Activated T-helper 1 cell treated with anti-CD3 and anti-CD28 coated beads, Interleukin-2, amount 50 U/mL, for 16 hours (primary cell): Measurements from ENCODE around the gene SDR9C7.
"Not testable (repeated sequence)": the region's sequence is repeated elsewhere in the genome, so short reads cannot be mapped to it uniquely, and the experiment has no call there.

Experiments
- DNase-seq, 2 donors: peaks; one replicate each; pipeline ENCODE4 v3.0.0-alpha.2; 2020; ENCODE audit warnings: low read depth in 1 of 2, low spot score in 1 of 2

Gene SDR9C7

DNA sequence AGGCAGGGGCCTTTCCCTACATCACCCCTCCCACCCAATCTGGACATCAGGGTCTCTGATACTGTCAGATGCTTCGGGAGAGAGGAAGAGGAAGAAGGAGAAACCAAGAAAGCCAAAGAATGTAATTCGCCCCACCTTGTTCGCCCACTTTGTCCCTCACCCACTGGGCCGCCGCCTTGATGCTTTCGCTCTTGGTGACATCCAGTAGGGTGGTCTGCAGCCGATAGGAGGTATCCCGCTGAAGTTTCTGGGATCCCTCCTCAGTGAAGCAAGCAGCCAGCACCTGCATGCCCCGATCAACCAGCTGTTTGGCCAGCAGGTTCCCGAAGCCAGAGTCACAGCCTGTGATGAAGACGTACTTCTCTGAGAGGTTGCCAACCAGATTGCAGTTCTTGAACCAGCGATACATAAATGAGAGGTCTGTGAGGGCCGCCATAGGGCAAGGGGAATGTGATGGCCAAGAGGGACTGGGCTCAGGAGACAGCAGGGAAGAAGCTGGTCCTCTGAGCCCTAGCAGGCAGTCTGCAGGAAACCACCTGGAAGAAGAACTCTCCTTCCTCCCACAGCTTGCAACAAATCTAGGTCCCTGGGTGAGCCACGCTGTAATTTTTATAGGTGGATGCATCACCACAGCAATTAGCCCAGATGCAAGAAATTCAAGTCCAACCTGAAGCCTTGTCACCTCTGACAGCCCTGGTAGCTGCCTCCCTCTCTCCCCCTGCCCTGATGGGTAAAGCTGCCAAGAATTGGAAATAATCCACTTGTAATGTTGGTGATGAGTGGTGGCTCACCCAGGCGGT, at the start of gene SDR9C7:
Gene SDR9C7, minus strand, starts transcription at position 583 of the 800 bp plus-strand sequence. Its CDS starts 147 bp downstream, at position 436.
- no peak for DNase-seq

DNA sequence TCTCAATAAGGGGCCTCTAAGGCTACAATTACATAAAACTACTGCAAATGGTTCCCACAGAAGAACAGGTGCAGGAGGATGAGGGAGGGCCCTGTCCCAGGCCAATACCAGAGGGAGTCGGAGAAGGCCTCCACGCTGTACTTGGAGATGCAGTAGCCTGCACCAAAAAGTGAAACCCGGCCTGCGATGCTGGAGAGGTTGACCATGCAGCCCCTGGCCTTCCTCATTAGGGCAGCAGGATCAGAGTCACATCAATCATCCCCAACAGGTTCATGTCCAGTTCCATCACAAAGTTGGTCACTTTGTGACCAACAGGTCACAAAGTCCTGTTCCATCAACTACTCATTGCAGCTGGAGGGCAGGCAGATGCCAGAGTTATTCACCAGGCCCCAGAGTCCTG, 49.2 kb upstream of the SDR9C7 start:
- no peak for DNase-seq

DNA sequence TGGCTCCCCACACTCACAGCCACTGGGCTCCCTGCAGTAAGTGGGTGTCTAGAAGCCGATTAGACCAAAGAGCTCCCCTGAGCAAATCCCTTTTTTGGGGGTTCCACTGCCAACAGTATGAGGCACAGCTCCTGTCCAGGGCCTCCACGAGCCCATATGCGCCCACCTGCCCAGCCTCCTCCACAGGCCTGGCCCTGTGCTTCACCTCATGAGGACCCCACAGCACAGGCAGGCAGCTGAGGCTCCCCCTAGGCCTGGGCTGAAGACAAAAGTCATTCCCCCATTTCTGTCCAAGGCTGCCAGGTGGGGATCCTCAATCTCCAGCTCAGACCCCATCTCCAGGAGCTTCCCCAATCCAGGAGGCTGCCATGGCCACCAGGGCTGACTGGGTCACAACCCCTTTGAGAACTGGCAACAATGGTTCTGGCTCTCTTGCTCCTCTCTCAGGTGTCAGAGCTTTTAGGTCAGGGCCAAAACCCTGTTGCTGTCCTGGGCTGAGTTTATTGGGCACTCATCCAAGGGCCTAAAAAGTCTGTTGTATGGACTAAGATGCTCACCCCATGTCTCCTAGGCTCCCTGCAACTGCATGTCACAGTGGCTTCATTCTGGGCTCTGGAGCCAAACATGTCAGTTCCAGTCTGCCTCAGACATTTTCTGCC, 48.5 kb upstream of the SDR9C7 start:
- not testable (repeated sequence) for DNase-seq

DNA sequence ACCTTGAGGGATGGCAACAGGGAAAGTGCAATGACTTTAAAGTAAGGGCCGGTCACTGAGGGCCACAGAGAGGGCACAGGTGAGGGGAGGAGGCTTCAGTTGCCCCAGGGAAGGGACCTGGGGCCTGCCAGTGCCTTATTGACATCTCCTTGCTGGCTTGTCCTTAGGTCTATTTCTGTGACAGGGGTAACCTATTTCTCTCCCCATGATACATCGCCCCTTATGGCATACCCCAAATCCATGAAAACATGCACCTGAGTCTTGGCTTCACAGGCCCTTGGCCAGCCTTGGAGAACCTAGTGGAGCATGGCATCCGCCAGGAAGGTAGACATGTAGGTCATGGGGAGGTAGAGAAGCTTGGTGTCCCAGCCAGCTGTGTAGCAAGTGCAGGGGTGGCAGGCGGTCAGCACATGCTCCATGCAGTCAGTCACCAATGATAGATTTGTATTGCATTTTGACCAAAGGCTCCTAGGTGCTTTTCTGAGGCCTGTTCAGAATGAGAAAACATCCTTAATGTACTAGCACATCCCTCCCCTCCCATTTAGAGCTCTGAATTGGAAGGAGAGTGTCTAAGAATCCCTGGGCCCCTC, 46.8 kb upstream of the SDR9C7 start:
- DNase-seq = no peak

DNA sequence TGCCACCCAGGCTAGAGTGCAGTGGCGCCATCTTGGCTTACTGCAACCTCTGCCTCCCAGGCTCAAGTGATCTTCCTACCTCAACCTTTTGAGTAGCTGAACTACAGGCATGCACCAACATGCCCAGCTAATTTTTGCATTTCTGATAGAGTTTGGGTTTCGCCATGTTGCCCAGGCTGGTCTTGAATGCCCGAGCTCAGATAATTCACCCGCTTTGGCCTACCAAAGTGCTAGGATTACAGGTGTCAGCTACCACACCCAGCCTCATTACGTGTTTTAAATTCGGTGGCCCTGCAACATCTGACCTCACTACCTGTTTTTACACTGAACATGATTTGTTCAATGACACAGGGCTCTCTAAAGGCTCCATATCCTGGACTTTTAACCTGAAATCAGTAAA, 46.1 kb upstream of the SDR9C7 start:
- no peak for DNase-seq

DNA sequence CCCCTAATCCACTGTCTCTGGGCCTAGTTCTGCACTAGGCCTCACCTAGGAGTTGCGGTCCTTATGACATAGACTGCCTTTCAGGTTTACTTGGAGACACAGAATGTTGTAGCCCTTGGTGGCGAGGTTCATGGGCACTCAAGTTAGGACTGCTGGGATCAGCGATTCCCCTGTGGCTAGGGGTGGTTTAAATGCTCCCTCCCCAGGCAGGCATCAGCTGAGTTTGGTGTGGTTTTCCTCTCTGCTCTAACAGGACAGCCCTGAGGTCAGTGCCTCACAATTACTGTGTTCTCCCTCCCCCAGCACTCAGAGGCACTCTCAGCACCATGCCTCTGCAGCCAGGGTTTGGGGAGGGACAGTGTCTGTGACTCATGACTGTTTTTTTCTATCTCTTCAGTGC, 45.4 kb upstream of the SDR9C7 start:
- no peak for DNase-seq

DNA sequence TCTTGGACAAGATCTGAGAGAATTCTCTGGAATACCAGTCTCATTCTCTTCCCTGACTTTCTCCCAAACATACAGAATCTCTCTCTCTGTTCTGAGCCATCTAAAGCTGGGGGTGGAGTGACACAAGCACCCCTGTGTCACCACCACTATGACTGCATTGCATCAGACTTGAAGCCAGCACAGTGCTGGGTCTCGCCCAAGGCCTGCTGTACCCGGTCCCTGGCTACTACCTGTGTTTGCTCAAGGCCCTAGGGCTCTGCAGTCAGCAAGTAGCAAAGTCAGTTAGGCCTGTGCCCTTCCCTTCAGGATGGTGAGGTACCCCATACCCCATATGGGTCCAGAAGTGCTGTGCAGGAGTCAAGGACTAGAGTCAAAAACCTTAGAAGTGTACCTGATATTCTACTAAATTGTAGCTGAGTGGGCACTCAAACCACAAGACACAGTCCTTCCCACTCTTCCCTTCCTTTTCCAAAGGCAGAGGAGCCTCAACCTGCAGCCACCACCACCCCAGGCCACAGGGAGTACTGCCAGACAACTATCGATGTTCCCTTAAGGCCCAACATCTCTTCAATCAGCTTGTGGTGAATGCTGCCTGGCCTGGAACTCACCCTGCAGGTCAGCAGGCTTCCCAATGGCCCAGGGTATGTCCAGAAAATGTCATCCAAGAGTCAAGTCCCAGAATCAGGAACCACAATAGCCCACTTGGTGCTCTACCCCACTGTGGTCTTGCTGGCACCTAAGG, 44.4 kb upstream of the SDR9C7 start:
- no peak for DNase-seq

DNA sequence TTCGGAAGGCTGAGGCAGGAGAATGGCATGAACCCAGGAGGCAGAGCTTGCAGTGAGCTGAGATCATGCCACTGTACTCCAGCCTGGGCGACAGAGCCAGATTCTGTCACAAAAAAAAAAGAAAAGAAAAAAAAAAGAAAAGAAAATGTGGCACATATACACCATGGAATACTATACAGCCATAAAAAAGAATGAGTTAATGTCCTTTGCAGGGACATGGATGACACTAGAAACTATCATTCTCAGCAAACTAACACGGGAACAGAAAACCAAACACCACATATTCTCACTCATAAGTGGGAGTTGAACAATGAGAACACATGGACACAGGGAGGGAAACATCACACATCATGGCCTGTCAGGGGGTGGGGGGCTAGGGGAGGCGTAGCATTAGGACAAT, 43.2 kb upstream of the SDR9C7 start:
- DNase-seq = not testable (repeated sequence)

DNA sequence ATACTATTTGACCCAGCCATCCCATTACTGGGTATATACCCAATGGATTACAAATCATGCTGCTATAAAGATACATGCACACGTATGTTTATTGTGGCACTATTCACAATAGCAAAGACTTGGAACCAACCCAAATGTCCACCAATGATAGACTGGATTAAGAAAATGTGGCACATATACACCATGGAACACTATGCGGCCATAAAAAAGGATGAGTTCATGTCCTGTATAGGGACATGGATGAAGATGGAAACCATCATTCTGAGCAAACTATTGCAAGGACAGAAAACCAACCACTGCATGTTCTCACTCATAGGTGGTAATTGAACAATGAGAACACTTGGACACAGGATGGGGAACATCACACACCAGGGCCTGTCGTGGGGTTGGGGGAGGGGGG, 40.0 kb upstream of the SDR9C7 start:
- DNase-seq = not testable (repeated sequence)

DNA sequence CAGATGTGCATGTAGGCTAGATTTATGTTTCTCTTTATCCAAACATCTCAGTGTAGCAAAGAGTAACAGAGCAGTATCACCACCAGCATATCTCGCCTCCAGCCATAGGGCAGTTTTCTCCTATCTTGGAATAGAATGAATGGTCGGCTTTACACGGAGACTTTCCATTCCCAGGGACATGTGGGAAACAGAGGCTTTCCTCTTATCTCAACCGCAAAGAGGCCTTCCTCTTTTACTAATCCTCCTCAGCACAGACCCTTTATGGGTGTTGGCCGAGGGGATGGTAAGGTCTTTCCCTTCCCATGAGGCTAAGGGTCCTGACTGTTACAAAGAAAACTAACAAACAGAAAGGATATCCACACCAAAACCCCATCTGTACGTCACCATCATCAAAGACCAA, 34.7 kb upstream of the SDR9C7 start:
- not testable (repeated sequence) for DNase-seq

DNA sequence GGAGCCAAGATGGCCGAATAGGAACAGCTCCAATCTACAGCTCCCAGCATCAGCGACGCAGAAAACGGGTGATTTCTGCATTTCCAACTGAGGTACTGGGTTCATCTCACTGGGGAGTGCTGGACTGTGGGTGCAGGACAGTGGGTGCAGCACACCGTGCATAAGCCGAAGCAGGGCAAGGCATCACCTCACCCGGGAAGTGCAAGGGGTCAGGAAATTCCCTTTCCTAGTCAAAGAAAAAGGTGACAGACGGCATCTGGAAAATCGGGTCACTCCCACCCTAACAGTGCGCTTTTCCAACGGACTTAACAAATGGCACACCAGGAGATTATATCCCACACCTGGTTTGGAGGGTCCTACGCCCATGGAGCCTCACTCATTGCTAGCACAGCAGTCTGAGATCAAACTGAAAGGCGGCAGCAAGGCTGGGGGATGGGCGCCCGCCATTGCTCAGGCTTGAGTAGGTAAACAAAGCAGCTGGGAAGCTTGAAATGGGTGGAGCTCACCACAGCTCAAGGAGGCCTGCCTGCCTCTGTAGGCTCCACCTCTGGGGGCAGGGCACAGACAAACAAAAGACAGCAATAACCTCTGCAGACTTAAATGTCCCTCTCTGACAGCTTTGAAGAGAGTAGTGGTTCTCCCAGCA, 31.9 kb upstream of the SDR9C7 start:
- not testable (repeated sequence) for DNase-seq

DNA sequence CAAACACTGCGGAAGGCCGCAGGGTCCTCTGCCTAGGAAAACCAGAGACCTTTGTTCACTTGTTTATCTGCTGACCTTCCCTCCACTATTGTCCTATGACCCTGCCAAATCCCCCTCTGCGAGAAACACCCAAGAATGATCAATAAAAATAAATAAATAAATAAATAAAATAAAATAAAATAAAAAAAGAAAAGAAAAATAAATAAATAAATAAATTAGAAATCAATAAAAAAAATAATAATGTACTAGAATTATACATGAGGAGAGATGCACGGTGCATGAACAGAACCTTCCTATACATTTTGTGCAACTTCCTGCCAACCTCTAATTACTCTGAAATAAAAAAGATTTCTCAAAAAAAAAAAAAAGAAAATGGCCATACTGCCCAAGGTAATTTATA, 30.9 kb upstream of the SDR9C7 start:
- not testable (repeated sequence) for DNase-seq

DNA sequence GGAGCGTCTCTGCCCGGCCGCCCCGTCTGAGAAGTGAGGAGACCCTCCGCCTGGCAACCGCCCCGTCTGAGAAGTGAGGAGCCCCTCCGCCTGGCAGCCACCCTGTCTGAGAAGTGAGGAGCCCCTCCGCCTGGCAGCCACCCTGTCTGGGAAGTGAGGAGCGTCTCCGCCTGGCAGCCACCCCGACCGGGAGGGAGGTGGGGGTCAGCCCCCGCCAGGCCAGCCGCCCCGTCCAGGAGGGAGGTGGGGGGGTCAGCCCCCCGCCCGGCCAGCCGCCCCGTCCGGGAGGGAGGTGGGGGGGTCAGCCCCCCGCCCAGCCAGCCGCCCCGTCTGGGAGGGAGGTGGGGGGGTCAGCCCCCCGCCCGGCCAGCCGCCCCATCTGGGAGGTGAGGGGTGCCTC, 29.3 kb upstream of the SDR9C7 start:
- DNase-seq = not testable (repeated sequence)

DNA sequence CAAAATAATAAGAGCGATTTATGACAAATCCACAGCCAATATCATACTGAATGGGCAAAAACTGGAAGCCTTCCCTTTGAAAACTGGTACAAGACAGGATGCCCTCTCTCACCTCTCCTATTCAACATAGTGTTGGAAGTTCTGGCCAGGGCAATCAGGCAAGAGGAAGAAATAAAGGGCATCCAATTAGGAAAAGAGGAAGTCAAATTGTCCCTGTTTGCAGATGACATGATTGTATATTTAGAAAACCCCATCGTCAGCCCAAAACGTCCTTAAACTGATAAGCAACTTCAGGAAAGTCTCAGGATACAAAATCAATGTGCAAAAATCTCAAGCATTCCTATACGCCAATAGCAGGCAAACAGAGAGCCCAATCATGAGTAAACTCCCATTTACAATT, 28.0 kb upstream of the SDR9C7 start:
- not testable (repeated sequence) for DNase-seq

DNA sequence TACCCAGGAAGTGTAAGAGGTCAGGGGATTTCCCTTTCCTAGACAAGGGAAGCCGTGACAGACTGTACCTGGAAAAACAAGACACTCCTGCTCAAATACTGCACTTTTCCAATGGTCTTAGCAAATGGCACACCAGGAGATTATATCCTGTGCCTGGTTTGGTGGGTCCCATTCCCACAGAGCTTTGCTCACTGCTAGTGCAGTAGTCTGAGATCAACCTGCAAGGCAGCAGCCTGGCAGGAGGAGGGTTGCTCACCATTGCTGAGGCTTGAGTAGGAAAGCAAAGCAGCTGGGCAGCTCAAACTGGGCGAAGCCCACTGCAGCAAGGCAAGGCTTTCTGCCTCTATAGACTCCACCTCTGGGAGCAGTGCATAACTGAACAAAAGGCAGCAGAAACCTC, 24.2 kb upstream of the SDR9C7 start:
- no peak for DNase-seq

DNA sequence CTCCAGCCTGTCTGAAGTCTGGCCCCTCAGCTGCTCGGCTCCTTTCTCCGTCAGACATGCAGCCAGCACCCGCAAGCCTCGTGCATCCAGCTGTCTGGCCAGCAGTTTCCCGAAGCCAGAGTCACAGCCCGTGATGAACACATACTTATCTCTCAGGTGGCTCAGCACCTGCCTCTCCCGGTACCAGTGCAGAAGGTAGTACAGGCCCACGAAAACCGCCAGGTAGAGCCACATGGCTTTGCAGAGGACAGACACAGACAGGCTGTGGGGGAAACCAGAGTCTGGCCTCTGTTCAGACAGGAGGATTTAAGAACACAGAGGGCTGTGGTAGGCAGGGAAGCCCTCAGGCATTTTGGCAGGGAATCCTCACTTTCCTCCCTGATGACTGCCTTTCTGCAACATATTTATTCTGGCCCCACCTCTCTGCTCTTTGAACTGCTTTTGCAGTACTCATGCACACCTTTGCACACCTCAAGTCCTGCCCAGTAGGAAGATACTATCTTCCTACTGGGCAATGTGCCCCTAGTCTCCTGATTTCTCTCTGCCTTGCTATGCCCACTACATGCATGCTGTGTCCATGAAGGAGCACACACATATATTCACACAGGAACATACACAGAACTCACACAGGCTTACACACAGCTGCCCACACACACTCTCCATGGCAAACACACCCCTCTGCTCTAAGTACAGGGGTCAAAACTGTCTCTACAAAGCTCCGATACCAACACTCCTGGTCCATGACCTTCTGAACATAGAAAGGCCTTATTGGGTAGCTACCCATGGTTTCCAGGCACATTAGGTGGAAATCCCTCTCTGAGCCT, 23.2 kb upstream of the SDR9C7 start, which contains the start of gene RDH16:
Gene RDH16, minus strand, starts transcription at position 380 of the 824 bp plus-strand sequence. Its CDS starts 146 bp downstream, at position 234.
- DNase-seq = no peak

DNA sequence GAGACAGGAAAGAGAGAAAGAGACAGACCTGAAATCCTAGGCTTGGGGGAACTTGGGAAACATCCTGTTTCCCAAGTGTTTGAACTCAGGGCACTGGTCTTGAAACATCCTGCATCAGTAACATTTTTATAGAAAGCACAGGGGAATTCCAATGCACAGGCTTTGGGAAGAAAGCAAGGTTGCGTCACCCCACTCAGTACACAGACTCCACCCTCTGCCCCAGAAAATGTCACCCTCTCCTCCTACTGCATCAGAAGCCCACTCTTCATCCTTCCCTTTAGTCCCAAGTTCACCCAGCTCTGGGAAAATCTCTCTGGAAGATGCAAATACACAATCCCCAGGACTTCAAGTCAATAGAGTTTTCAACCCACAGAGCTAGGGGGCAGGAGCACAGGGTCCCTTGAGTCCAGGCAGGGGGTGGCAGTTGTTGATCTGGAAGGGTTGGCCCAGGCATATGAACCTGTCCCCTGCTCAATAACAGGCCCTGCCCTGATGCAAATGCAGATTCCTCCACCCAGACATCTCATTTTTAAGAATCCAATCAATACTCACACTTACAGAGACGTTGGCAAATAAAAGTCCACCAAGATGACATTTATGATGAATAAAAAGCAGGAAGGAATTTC, 21.5 kb upstream of the SDR9C7 start:
- DNase-seq = no peak

DNA sequence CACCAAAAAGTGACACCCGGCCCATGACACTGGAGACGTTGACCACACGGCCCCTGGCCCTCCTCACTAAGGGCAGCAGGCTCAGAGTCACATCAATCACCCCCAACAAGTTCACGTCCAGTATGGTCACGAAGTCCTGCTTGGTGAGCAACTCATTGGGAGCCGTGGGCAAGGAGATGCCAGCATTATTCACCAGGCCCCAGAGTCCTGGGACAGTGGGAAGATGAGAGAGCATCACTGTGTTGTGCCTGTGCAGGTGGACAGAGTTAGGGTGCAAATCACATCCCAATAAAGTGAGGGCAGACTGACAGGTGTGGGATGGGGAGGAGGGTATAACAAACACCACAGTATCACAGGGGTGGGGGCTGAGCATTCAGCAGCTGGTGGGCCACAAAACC, 20.7 kb upstream of the SDR9C7 start:
- no peak for DNase-seq
